Fibroblast of lung (primary cell): Measurements from ENCODE around the gene EFCAB6.

Experiments
- EZH2 ChIP-seq: IDR thresholded peaks from 2 replicates; pipeline ENCODE4 v1.5.1; 2012; ENCODE audit warnings: low read length, control low read depth, mild to moderate bottlenecking; ENCODE audit errors: missing control alignments
- TF ChIP-seq, protein P1 (sequence below), 2 donors: IDR thresholded peaks in 1 of 2; conservative IDR thresholded peaks in 1 of 2; 1 replicate in 1 of 2; 2 replicates in 1 of 2; pipeline ENCODE4 v1.5.1; 2011 to 2012; ENCODE audit warnings: low read length in 2 of 2, control low read depth in 1 of 2, inconsistent platforms in 1 of 2, low read depth in 1 of 2, mild to moderate bottlenecking in 1 of 2

DNA sequence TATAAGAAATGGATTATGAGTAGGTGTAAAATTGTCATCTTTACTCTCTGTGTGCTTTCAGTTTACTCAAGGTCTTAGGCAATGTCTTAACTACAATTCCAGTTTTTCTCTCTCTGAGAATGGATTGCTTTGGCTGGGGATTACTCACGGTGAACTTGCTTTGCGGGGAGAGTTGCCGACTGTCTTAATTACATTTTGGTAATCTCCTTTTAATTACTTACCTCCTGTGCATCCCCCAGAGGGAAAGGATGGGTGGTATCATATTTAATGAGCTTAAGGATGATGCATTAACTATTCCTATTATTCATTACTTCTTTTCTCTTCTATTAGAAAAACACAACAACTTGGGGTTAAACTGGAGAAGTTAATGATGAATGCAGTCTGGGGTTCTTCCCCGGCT is 240.9 kb downstream of the EFCAB6 start:
- TF ChIP-seq, protein P1, sequence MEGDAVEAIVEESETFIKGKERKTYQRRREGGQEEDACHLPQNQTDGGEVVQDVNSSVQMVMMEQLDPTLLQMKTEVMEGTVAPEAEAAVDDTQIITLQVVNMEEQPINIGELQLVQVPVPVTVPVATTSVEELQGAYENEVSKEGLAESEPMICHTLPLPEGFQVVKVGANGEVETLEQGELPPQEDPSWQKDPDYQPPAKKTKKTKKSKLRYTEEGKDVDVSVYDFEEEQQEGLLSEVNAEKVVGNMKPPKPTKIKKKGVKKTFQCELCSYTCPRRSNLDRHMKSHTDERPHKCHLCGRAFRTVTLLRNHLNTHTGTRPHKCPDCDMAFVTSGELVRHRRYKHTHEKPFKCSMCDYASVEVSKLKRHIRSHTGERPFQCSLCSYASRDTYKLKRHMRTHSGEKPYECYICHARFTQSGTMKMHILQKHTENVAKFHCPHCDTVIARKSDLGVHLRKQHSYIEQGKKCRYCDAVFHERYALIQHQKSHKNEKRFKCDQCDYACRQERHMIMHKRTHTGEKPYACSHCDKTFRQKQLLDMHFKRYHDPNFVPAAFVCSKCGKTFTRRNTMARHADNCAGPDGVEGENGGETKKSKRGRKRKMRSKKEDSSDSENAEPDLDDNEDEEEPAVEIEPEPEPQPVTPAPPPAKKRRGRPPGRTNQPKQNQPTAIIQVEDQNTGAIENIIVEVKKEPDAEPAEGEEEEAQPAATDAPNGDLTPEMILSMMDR (conservative IDR thresholded peaks at IDR 0.05 in 1 of 2, IDR thresholded peaks at IDR 0.05 in 1 of 2; ENCODE audit: low read depth in 1 of 2, low read length in 2 of 2): no peak
- TF ChIP-seq EZH2: no peak
